Gastroesophageal sphincter (tissue), 4 donors: ENCODE results near the gene KRT71. TPM values are rescaled to one million over a fixed set of nuclear protein-coding genes. Genes with fewer than 3 reads are reported as not detected.

ENCODE experiments used
- ATAC-seq: fragments of 150-250 bp; one replicate; pipeline ENCODE4 v1.9.1; 2016; ENCODE audit warnings: mild to moderate bottlenecking, moderate library complexity
- H3K27ac ChIP-seq, 4 donors: fragments of 200-600 bp; sonication (generic) in 3 of 4; 1 replicate in 3 of 4; 2 replicates in 1 of 4; pipeline ENCODE4 v1.5.1; 2016 to 2019
- H3K27me3 ChIP-seq: fragments of 200-600 bp; sonication (generic); one replicate; pipeline ENCODE4 v1.5.1; 2019
- H3K36me3 ChIP-seq, 2 donors: fragments of 200-600 bp; sonication (generic); one replicate each; pipeline ENCODE4 v1.5.1; 2019; ENCODE audit warnings: control low read depth in 1 of 2
- H3K4me1 ChIP-seq, 3 donors: fragments of 200-600 bp; sonication (generic); 1 replicate in 2 of 3; 2 replicates in 1 of 3; pipeline ENCODE4 v1.5.1; 2016 to 2019; ENCODE audit warnings: control low read depth in 2 of 3
- H3K4me3 ChIP-seq, 2 donors: fragments of 200-600 bp; sonication (generic); one replicate each; pipeline ENCODE4 v1.5.1; 2019; ENCODE audit warnings: mild to moderate bottlenecking in 1 of 2, moderate library complexity in 1 of 2
- H3K9me3 ChIP-seq, 3 donors: fragments of 200-600 bp; sonication (generic); one replicate each; pipeline ENCODE4 v1.5.1; 2017 to 2019; ENCODE audit warnings: control low read depth in 2 of 3
- CTCF ChIP-seq, 4 experiments: fragments of 200-600 bp in 2 of 4; fragments of 450-650 bp in 2 of 4; sonication (generic) in 1 of 4; IDR thresholded peaks; one replicate each; pipeline ENCODE4 v1.5.1; 2017 to 2019; ENCODE audit warnings: antibody characterized with exemption in 4 of 4, mild to moderate bottlenecking in 2 of 4, moderate library complexity in 2 of 4
- EP300 ChIP-seq: sonication (generic); formaldehyde crosslinking; IDR thresholded peaks from one replicate; pipeline ENCODE4 v1.6.1; 2017; ENCODE audit warnings: antibody characterized with exemption, mild to moderate bottlenecking
- POLR2A ChIP-seq, 2 donors: fragments of 450-650 bp; IDR thresholded peaks; one replicate each; pipeline ENCODE4 v1.6.1; 2017; ENCODE audit warnings: antibody characterized with exemption in 2 of 2, mild to moderate bottlenecking in 2 of 2, moderate library complexity in 1 of 2
- POLR2AphosphoS5 ChIP-seq: sonication (generic); formaldehyde crosslinking; IDR thresholded peaks from one replicate; pipeline ENCODE4 v1.6.1; 2017; ENCODE audit warnings: antibody characterized with exemption
- WGBS, 2 donors: methylation state at CpG; one replicate each; pipeline ENCODE4 v1.1.5; 2018; ENCODE audit warnings: low coverage in 1 of 2; 5-methylcytosine and 5-hydroxymethylcytosine counted together
- total RNA-seq, 4 donors: library from RNA; depleted of rRNA; stranded (reverse); fragments of >200 nt; gene quantifications; one replicate each; pipeline ENCODE4 v1.1.0, GENCODE V29; 2016

KRT71 gene
- total RNA-seq, 4 donors from 2014 or later: not detected

- no peak overlapping the region for H3K27ac ChIP-seq
- H3K27me3 ChIP-seq: peaks cover 11% of the 10 kb centered on the region
- TF ChIP-seq CTCF (IDR thresholded peaks at IDR 0.05) (no peak), POLR2A (IDR thresholded peaks at IDR 0.05) (no peak), EP300 (no peak), POLR2AphosphoS5 (no peak)
- ATAC-seq: no peak
- 40 to 100% methylated on average over 1 of the region's 10 CpGs for WGBS, 2 donors
- no peak overlapping the region for H3K4me3 ChIP-seq
- no peaks in the 10 kb centered on the region for H3K36me3 ChIP-seq
- no peaks in the 10 kb centered on the region for H3K9me3 ChIP-seq
- H3K4me1 ChIP-seq: no peaks in the 10 kb centered on the region
These were observed 31.2 kb downstream of the KRT71 start for GRCh38 chr12:52521568-52522266.

- Histone ChIP-seq H3K27me3 (peaks cover 11% of the 10 kb centered on the region), H3K9me3 (no peaks in the 10 kb centered on the region), H3K27ac (no peak overlapping the region), H3K36me3 (no peaks in the 10 kb centered on the region), H3K4me1 (no peaks in the 10 kb centered on the region), H3K4me3 (no peak overlapping the region)
- no peak for TF ChIP-seq POLR2AphosphoS5
- no peak for TF ChIP-seq CTCF (IDR thresholded peaks at IDR 0.05)
- WGBS, 2 donors: 68 to 77% methylated on average over 3 to 5 of the region's 10 CpGs
- ATAC-seq: no peak
These were observed 31.8 kb downstream of the KRT71 start for GRCh38 chr12:52521175-52521567.

GRCh38 chr12:52519826-52520662 is 32.9 kb downstream of the KRT71 start, which contains the start of gene KRT5:
KRT5 (minus strand) TSS chr12:52520394; CDS start chr12:52520296, 98 bp downstream.
- no peak within 1 kb of the TSS for H3K4me3 ChIP-seq
- H3K27me3 ChIP-seq: peaks cover 11% of the 10 kb centered on the region
- H3K36me3 ChIP-seq: no peaks in the 10 kb centered on the region
- ATAC-seq: no peak
- no peaks in the 10 kb centered on the region for H3K9me3 ChIP-seq
- WGBS, 2 donors: 75 to 79% methylated on average over 2 to 6 of the region's 29 CpGs
- no peaks in the 10 kb centered on the region for H3K4me1 ChIP-seq
- H3K27ac ChIP-seq: no peak within 1 kb of the TSS
- no peak for TF ChIP-seq POLR2A (IDR thresholded peaks at IDR 0.05)
- no peak for TF ChIP-seq EP300
- TF ChIP-seq POLR2AphosphoS5: no peak
- TF ChIP-seq CTCF (IDR thresholded peaks at IDR 0.05): no peak

- Histone ChIP-seq H3K27me3 (peaks cover 11% of the 10 kb centered on the region), H3K9me3 (no peaks in the 10 kb centered on the region), H3K4me1 (no peaks in the 10 kb centered on the region), H3K27ac (no peak overlapping the region), H3K4me3 (no peak overlapping the region), H3K36me3 (no peaks in the 10 kb centered on the region)
- ATAC-seq: no peak
- TF ChIP-seq POLR2A (IDR thresholded peaks at IDR 0.05): no peak
- TF ChIP-seq EP300: no peak
- no peak for TF ChIP-seq CTCF (IDR thresholded peaks at IDR 0.05)
- no peak for TF ChIP-seq POLR2AphosphoS5
- WGBS, 2 donors: 100% methylated on average over 1 of the region's 3 CpGs
These were observed 33.6 kb downstream of the KRT71 start for GRCh38 chr12:52519387-52519703.
